NCI-H748 (cell line): ENCODE data around the gene CGREF1.

Source experiments
- DNase-seq: peaks from one replicate; lab custom pipeline; 2025; ENCODE audit not compliant: unreplicated experiment; lab: John Stamatoyannopoulos, UW

CGREF1 gene, protein sequence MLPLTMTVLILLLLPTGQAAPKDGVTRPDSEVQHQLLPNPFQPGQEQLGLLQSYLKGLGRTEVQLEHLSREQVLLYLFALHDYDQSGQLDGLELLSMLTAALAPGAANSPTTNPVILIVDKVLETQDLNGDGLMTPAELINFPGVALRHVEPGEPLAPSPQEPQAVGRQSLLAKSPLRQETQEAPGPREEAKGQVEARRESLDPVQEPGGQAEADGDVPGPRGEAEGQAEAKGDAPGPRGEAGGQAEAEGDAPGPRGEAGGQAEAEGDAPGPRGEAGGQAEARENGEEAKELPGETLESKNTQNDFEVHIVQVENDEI

DNA sequence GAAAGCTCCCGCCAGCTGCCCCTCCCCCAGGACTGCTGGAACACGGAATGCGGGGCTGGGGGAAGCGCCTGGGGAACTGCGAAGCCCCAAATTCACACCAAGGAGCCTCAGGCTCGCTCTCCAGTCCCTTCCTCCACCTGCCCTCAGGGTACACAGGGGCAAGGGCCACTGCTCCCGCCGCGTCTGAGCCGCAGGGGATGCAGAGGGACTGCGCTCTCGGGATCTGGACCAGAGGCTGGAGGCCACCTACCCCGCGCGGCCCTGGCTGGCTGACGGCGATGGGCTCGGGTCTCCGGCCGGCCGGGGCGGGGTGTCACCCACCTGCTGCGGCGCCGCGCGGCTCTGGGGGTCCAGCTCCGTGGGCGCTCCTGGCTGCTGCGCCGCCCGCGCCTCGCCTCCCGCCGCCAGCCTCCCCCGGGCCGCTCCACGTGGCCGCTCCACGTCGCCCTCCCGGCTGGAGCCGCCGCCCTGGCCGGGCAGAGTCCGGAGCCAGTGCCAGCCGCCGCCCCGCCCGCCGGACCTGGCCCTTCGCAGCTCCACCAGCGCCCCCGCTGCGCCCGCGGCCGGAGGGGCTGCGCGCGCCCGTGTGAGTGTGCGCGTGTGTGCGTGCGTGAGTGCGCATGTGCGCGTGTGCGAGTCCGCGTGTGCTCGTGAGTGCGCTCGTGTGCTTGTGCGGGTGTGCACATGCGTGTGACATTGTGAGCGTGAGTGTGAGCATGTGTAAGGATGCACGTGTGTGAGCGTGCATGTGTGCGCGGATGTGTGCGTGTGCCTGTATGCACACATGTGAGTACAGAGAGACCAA lies at the start of gene CGREF1:
Gene CGREF1 (minus strand): TSS at position 604 of the 805 bp plus-strand sequence. CDS start 14,762 bp downstream, outside the sequence.
- peak; percentile 52 for DNase-seq

DNA sequence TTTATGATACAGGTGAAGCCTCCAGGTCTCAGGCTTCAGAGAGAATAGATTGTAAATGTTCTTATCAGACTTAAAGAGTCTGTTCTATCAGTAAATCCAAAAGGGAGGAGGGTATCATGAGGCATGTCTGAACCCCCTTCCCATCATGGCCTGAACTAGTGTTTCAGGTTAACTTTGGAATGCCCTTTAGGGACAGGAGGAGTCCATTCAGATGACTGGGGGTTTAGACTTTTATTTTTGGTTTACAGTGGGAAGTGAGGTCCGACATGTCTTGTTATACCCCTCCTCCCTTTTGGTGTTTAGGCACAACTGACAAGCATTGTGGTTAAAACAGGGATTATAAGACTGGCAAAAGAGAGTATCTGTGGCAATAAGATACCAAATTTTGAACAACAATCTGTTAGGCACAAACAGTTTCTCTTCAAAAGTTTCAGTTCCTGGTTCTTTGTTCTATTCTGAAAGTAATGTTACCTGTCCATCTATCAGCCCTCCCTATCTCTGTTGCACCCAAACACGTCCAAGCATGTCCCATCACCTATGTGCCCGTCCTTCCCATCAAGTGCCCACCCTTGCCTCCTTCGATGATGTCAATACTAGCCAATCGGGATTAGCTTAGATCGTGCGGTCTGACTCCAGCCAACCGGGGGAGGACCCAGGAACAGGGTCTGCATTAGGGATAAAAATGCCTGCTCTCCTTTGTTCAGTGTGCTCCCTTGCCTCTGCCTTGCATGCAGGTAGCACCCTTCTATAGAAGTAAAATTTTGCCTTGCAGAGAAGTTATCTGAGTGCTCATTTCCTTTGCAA lies 46.2 kb upstream of the CGREF1 start:
- DNase-seq = peak; percentile 24

GRCh38 chr2:27162151-27163121 lies 43.5 kb upstream of the CGREF1 start:
- no peak for DNase-seq

DNA sequence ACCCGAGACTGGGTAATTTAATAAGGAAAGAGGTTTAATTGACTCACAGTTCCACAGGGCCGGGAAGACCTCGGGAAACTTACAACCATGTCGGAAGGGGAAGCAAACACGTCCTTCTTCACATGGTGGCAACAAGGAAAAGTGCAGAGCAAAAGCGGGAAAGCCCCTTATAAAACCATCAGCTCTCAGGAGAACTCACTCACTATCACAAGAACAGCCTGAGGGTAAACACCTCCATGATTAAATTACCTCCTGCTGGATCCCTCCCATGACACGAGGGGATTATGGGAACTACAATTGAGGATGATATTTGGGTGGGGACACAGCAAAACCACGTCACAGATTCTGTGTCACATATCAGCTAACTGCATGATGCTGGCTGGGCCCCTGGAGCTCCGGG lies 41.3 kb upstream of the CGREF1 start:
- DNase-seq = no peak

DNA sequence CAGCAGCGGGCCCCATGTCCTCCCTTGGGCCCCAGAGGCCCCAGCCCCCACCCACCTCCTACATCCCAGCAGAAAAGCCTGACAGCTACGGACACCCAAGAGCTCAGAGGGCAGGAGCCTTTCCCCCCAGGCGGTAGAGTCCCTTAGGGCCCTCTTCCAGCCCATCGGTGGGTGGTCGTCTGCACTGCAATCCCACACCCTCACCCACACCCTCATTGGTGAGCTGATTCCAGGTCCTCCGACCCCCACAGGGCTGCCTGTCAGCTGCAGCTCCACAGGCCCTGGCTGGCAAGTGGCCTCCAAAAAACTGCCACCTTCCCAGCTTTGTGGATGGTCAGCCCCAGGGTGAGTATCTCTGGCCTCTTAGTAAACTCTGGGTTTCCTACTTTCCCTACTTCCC lies 40.3 kb upstream of the CGREF1 start:
- DNase-seq = no peak

DNA sequence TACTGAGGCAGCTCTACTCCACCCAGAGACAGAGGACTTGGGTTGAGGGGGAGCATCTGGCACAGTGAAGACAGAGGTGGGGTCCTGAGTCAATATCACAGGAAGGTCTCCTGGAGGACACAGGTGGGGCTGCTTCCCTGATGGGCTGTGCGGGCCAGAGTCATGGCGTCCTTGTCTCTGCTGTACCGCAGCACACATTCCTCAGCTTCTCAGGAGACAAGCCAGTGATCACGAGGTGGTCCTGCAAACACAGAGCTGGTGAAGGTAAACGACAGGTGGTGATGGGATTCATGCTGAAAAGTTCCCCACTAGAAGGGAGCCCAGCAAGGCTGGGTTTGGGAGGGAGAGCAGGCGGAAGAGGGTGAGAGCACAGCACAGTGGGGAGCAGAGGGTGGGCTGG lies 39.5 kb upstream of the CGREF1 start:
- DNase-seq = no peak

DNA sequence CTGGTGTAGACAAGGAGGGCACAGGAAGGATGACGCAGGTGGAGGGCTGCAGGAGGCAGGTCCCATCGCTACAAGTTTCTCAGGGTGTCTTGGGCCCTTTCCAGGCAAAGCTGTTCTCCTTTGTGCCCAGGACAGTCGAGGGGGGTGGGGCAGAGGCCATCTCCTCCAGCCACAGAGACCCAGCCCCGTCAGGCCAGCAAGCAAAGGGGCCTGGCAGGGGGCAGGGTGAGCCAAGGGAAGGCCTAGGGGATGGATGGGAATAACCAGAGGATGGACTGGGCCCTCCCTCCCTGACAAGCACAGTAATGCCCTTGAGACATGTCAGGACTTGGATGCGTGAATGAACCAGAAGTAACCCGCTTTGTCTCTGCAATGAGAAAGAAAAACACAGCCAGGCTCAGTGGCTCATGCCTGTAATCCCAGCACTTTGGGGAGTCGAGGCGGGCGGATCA lies 36.2 kb upstream of the CGREF1 start:
- no peak for DNase-seq

- DNase-seq = no peak
These were observed 35.6 kb upstream of the CGREF1 start for GRCh38 chr2:27154488-27154887.

DNA sequence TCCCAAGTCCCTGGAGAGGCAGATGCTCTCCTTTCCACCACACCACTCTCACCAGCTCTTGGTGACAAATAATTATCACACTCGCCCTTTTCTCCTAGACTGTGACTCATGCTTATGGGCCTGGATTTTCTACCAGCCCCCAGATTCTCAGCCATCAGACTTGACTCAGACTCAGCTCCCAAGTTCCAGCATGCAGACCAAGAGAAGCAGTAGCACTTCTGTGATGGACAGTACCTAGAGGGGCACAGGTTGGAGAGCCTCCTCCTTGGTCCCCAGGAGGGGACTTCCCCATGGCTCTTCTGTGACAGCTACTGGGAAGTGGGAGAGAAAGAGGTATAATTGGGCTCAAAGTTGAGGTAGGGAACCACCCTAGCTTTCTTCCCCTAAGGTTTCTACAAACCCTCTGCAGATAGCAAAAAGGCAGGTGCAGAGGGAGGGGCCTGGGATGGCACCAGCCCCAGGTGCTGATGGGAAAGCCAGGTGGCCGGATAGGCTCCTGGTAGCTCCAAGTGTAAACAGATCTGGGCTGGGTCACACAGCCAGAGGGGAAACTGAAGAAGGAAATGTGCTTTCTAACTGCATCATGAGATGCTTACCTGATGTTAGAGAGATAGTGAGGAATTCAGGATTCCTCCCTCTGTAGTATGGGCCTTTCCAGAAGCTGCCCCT lies 34.0 kb upstream of the CGREF1 start:
- peak; percentile 71 for DNase-seq

DNA sequence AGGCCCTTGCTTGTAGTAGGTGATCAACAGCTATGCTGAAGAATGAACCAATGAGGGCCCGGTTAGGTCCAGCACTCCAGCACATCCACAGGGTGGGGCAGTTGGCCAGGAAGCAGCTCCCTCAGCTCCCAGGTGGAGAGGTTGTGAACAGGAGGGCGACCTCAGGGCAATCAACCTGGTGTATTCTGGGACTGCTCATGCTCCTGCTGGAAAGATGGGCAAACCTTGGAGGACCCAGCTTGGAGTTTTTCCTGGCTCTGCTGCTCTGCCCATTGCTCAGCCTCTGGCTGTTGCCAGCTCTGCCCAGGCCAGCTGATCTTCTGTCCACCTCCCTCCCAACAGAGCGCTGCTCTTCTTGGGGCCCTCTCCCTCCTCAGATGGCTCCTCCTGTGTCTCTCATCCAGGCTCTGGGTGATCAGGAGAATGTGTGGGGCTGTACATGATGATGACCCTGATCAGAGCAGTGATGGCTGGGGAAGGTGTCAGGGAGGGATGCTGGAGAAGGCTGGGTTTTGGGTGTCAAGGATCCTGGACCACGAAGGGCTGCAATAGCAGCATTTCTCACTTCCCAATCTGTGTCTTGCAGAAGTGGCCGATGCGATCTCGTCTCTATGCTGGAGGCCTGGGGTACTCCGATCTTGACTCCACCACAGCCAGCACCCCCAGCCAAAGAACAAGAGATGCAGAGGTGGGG lies 33.3 kb upstream of the CGREF1 start:
- no peak for DNase-seq

DNA sequence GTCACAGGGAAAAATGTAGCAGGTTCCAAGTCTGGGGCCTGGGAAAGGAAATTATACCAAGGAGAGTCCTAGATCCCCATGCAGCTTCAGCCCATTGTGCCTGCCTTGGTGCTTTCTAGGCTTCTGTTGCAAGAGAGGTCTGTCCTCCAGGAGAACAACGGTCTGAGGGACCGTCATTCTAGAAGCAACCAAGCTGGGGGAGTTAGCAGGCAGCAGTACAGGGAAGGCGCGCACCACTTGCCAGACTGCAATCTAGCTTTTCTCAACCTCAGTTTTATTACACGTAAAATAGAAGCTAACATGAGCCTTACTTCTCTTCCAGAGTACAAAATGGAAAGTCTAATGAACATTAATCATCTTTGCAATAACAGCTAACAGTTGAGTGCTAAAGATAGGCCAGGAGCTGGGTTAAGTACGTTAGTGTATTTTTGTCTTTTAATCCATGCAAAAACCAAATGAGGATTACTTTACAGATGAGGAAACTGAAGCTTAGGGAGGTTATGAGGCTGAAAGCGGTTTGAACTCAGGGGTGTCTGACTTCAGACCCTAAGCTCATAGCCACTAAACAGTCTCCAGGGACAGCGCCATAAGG lies 31.8 kb upstream of the CGREF1 start:
- no peak for DNase-seq

DNA sequence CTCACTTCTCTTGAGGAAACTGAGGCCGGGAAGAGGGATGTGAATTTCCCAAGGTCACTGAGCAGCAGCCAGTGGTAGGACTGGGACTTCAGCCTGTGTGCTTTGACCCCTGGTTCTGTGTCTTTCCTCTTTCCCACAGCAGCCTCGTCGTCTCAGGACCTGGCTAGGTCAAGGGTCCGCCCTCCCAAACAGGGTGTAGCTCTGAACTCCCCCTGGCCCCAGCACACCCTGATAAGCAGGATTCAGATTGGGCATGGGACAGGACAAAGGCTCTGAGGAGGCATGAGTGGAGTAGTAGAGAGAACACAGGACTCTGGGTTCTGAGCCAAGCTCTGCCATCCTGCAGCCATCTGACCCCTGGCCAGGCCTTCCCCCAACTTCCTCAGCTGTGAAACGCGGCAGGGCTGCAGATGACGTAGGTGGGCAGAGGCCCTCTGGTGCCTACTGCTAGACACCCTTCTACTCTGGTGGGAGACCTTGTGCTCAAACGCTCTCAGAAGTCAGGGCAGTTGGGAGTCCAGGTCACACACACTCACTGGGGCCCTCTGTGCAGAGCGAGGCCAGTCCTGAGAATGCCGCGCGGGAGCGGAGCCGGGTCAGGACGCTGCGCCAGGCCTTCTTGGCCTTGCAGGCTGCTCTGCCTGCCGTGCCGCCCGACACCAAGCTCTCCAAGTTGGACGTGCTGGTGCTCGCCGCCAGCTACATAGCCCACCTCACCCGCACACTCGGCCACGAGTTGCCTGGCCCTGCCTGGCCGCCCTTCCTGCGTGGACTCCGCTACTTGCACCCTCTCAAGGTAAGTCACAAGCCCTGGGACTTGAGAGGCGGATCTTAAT lies 30.9 kb upstream of the CGREF1 start:
- DNase-seq = no peak

DNA sequence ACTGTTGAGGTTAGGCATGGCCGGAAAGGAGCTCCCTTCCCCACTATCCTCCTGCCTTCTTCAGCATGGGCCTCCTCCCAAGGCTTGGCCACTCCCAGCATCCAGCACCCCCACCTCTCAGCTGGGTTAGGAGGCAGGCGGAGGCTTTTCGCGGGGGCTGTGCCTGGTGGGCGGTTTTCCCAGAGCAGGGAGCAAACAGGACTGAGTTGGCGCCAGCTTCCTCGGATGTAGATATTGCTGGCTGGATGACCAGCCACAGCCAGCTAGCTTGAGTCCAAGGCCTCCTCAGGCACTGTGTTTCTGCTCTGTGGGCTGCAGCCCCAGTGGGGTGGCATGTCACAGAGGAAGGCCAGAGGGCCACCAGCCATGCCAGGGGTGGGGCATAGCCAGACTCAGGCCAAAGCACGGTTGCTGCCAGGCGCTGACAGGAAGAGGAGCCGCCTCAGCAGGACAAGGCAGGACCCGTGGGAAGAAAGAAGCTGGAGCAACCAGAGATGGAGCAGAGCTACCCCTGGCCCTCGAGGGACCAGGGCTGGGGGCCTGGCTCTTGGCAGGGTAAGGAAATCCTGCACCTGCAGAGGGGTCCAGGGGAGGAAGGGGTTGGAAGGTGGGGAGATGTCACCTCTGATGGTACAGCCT lies 30.0 kb upstream of the CGREF1 start, which contains the start of gene TCF23:
Gene TCF23 (plus strand): TSS at position 204 of the 639 bp plus-strand sequence. CDS start 130 bp downstream, at position 334.
- no peak for DNase-seq

GRCh38 chr2:27147935-27148334 lies 29.0 kb upstream of the CGREF1 start:
- no peak for DNase-seq

DNA sequence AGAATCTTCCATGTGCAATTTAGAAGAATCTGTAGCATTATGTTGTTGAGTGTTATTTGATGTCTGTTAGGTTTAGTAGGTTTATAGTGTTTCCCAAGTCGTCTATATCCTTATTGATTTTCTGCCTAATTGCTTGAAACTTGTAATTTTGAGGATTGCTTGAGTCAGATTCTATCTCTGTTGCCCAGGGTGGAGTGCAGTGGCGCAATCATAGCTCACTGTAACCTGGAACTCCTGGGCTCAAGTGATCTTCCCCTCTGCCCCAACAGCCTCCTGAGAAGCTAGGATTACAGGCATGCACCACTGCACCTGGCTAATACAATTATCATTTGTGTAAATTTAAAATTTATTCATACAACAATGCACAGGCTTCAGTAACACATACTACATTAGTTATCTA lies 26.8 kb upstream of the CGREF1 start:
- DNase-seq = no peak

- no peak for DNase-seq
These were observed 24.4 kb upstream of the CGREF1 start for GRCh38 chr2:27143285-27143684.

DNA sequence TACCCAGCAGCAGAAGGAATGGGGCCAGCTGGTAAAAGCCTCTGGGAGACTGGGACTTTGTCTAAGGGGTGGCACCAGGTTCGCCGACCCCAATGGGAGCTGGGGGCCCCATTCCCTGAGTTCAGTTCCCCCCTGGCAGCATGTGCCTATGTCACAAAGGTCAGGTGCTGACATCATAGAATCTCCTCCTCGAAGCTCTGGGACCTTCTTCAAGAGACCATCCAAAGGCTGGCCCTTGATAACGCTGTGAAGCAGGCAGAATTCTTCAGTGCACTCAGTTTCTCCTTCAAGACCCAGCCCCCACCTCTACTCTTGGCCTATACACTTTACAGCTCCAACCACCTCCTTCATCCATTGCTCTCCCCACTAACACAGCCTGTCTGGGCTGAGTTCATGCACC lies 20.4 kb upstream of the CGREF1 start, which contains the start of gene PRR30:
Gene PRR30 (minus strand): TSS at position 101 of the 400 bp plus-strand sequence. CDS start 1,081 bp downstream, outside the sequence.
- no peak for DNase-seq
